Lung (tissue), 12 donors: ENCODE measurements around the gene ALG6. TPM values are rescaled to one million over a fixed set of nuclear protein-coding genes. Genes with fewer than 3 reads are reported as not detected.
"Not testable (repeated sequence)": the region's sequence is repeated elsewhere in the genome, so short reads cannot be mapped to it uniquely, and the experiment has no call there.

Experiments
- ATAC-seq: fragments of 200-7000 bp; cut with Tn5 transposase; one replicate; pipeline ENCODE4 v1.9.1; 2020; ENCODE audit warnings: moderate number of reproducible peaks; ENCODE audit not compliant: insufficient read depth, low FRiP score
- DNase-seq, 3 donors: peaks; one replicate each; pipeline ENCODE4 v3.0.0-alpha.2; 2013 to 2017
- H3K27ac ChIP-seq, 2 donors: one replicate each; pipeline ENCODE4 v1.5.1; 2013; ENCODE audit warnings: mild to moderate bottlenecking in 2 of 2, moderate library complexity in 2 of 2, control low read depth in 1 of 2, inconsistent platforms in 1 of 2, low read depth in 1 of 2, low read length in 1 of 2
- H3K27me3 ChIP-seq, 3 donors: one replicate each; pipeline ENCODE4 v1.5.1; 2013; ENCODE audit warnings: low read length in 2 of 3; ENCODE audit not compliant: control insufficient read depth in 3 of 3, insufficient read depth in 3 of 3
- H3K36me3 ChIP-seq, 4 donors: one replicate each; pipeline ENCODE4 v1.5.1; 2013; ENCODE audit warnings: low read length in 4 of 4, mild to moderate bottlenecking in 1 of 4, moderate library complexity in 1 of 4; ENCODE audit not compliant: control insufficient read depth in 4 of 4, insufficient read depth in 4 of 4
- H3K4me1 ChIP-seq, 5 donors: one replicate each; pipeline ENCODE4 v1.5.1; 2013; ENCODE audit warnings: low read length in 5 of 5, mild to moderate bottlenecking in 2 of 5, moderate library complexity in 1 of 5; ENCODE audit not compliant: control insufficient read depth in 5 of 5, insufficient read depth in 5 of 5
- H3K4me3 ChIP-seq: one replicate; pipeline ENCODE4 v1.5.1; 2013; ENCODE audit warnings: mild to moderate bottlenecking, control low read depth, moderate library complexity
- H3K9ac ChIP-seq, 2 donors: one replicate each; pipeline ENCODE4 v1.5.1; 2013; ENCODE audit warnings: low read length in 2 of 2, control low read depth in 1 of 2; ENCODE audit not compliant: insufficient read depth in 1 of 2
- H3K9me3 ChIP-seq, 4 donors: one replicate each; pipeline ENCODE4 v1.5.1; 2013; ENCODE audit warnings: low read length in 3 of 4, mild to moderate bottlenecking in 1 of 4, moderate library complexity in 1 of 4; ENCODE audit not compliant: control insufficient read depth in 4 of 4, insufficient read depth in 3 of 4
- WGBS, 2 donors: extraction: QIAGEN DNeasy Blood & Tissue Kit; methylation state at CpG; one replicate each; pipeline ENCODE4 v1.1.7; 2013; 5-methylcytosine and 5-hydroxymethylcytosine counted together
- polyA plus RNA-seq, 2 donors: library from polyadenylated mRNA; stranded (reverse); fragments of 200-250 nt; gene quantifications; one replicate each; pipeline ENCODE4 v1.2.1, GENCODE V29; 2013
- total RNA-seq, 2 donors: library from RNA; depleted of rRNA in 1 of 2; stranded (reverse); fragments of >200 nt in 1 of 2; gene quantifications; one replicate each; pipeline ENCODE4 v1.2.1, GENCODE V29; 2014 to 2021
- TF ChIP-seq, protein P1 (sequence below): IDR thresholded peaks from 2 replicates; pipeline ENCODE4 v1.5.1; 2012; ENCODE audit warnings: mild to moderate bottlenecking; ENCODE audit errors: control extremely low read depth, extremely low read depth
- donor health status: control.
- donor health status: control.
- donor health status: Bipolar disorder and iron deficiency.
- donor health status: healthy.
- donor health status: DM: yes; HTN: yes; CAD: no.

ALG6 gene
- total and polyA plus RNA-seq, 4 donors = 8.2 to 25.3 (median 11.8) TPM

DNA sequence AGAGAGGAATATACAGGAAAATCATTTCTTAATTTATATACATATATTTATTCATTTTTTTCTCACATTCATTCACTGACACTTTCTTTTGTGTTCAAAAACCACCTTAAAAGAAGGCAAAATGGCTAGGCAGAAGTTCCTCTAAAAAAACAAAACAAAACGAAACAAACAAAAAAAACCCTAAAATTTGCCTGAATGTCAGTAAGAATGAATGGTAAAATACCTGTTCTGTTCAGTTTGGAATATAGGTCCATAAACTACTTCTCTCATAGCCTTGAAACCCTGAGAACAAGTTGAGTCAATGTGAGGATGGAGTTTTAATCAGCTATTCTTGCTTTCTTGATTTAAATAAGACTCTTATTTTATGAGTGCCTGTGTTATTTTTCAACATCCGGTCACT, 14.7 kb upstream of the ALG6 start:
- H3K4me1 ChIP-seq = no peaks in the 10 kb centered on the region

DNA sequence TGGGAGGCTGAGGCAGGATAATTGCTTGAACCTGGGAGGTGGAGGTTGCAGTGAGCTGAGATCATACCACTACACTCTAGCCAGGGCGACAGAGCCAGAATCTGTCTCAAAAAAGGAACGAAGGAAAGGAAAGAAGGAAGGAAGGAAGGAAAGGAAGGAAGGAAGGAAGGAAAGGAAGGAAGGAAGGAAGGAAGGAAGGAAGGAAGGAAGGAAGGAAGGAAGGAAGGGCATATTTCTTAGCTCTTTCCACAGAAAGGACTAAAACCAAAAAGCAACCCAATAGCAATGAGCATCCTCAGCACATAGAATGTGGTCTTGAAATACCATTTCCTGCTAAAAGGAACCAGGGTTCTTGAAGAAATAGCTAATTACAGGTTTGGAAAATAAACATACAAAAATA, 11.2 kb upstream of the ALG6 start:
- not testable (repeated sequence) for DNase-seq, H3K36me3 ChIP-seq, H3K27ac ChIP-seq, H3K4me1 ChIP-seq, ATAC-seq, H3K9me3 ChIP-seq, H3K9ac ChIP-seq, H3K4me3 ChIP-seq
- H3K27me3 ChIP-seq = peaks cover 0 to 18% (median 15%) of the 10 kb centered on the region in 3 donors
- WGBS, 2 donors = 63 to 73% methylated on average over 2 of the region's 2 CpGs

More for the DNA sequence above, 14.7 kb upstream of the ALG6 start:
- peaks cover 0 to 18% (median 17%) of the 10 kb centered on the region in 3 donors for H3K27me3 ChIP-seq
- ATAC-seq = no peak
- TF ChIP-seq, protein P1, sequence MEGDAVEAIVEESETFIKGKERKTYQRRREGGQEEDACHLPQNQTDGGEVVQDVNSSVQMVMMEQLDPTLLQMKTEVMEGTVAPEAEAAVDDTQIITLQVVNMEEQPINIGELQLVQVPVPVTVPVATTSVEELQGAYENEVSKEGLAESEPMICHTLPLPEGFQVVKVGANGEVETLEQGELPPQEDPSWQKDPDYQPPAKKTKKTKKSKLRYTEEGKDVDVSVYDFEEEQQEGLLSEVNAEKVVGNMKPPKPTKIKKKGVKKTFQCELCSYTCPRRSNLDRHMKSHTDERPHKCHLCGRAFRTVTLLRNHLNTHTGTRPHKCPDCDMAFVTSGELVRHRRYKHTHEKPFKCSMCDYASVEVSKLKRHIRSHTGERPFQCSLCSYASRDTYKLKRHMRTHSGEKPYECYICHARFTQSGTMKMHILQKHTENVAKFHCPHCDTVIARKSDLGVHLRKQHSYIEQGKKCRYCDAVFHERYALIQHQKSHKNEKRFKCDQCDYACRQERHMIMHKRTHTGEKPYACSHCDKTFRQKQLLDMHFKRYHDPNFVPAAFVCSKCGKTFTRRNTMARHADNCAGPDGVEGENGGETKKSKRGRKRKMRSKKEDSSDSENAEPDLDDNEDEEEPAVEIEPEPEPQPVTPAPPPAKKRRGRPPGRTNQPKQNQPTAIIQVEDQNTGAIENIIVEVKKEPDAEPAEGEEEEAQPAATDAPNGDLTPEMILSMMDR = no peak
- 86 to 89% methylated on average over 2 of the region's 2 CpGs for WGBS, 2 donors
- H3K9ac ChIP-seq = no peak overlapping the region
- no peak for DNase-seq
- H3K36me3 ChIP-seq = no peaks in the 10 kb centered on the region
- peaks cover 0 to 3% (median 0%) of the 10 kb centered on the region in 4 donors for H3K9me3 ChIP-seq
- no peak overlapping the region for H3K4me3 ChIP-seq
- no peak overlapping the region for H3K27ac ChIP-seq

DNA sequence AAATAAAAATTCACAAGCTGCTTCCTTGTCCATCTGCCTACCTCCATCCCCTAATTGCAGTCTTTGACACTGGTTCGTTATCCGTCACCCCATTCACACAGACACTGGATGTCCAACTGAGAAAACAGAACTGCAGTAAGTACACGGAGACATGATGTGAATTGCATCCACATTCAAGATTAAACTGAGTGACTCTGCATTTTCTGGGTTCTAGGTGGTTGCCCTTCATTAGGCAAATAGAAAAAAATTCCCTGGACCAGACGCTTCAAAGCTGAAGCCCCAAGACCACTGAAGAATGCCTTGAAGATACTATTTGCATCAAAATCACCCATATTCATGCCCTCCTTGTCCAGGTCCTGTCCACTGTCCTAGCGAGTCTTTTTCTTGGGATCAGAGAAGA, 7.9 kb upstream of the ALG6 start:
- H3K9me3 ChIP-seq = no peaks in the 10 kb centered on the region
- H3K36me3 ChIP-seq = no peaks in the 10 kb centered on the region
- H3K27ac ChIP-seq = no peak overlapping the region
- 89 to 91% methylated on average over 5 of the region's 5 CpGs for WGBS, 2 donors
- peaks cover 0 to 3% (median 0%) of the 10 kb centered on the region in 3 donors for H3K27me3 ChIP-seq
- H3K9ac ChIP-seq = no peak overlapping the region
- TF ChIP-seq, protein P1 = no peak
- no peak for ATAC-seq
- H3K4me3 ChIP-seq = no peak overlapping the region
- DNase-seq = no peak
- no peaks in the 10 kb centered on the region for H3K4me1 ChIP-seq

DNA sequence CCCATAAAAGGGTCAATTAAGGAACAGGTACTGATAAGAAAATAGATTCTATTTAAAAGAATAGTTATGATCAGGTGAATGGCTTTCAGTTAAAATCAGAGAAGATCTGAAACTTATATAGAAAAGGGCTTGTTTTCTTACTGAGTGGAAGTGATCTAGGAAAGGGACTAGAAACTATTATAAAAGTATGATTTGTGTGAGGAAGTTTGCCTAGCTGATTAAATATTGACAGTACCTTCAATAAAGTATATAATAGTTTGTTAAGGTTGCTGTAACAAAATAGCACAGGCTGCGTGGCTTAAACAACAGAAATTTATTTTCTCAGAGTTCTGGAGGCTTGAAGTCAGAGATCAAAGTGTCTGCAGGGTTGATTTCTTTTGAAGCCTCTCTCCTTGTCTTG, 5.4 kb upstream of the ALG6 start:
- 75 to 93% methylated on average over 1 of the region's 1 CpG for WGBS, 2 donors
- H3K9ac ChIP-seq = no peak overlapping the region
- no peaks in the 10 kb centered on the region for H3K36me3 ChIP-seq
- no peaks in the 10 kb centered on the region for H3K9me3 ChIP-seq
- no peak overlapping the region for H3K27ac ChIP-seq
- H3K4me3 ChIP-seq = no peak overlapping the region
- DNase-seq = no peak
- no peaks in the 10 kb centered on the region for H3K27me3 ChIP-seq
- ATAC-seq = no peak
- H3K4me1 ChIP-seq = peaks cover 0 to 3% (median 0%) of the 10 kb centered on the region in 5 donors
- TF ChIP-seq, protein P1 = no peak
